Testis (tissue), 2 donors: Measurements from ENCODE around the gene LRP8.

ENCODE experiments used
- CTCF ChIP-seq, 3 experiments: fragments of 450-650 bp in 2 of 3; fragments of 200-600 bp in 1 of 3; sonication (generic) in 1 of 3; IDR thresholded peaks; one replicate each; pipeline ENCODE4 v1.5.1; 2016 to 2019; ENCODE audit warnings: antibody characterized with exemption in 3 of 3, mild to moderate bottlenecking in 2 of 3, moderate library complexity in 1 of 3
- POLR2A ChIP-seq: fragments of 450-650 bp; IDR thresholded peaks from one replicate; pipeline ENCODE4 v1.6.1; 2017; ENCODE audit warnings: antibody characterized with exemption, mild to moderate bottlenecking, moderate library complexity

GRCh38 chr1:53255031-53255430, 72.8 kb downstream of the LRP8 start:
- TF ChIP-seq CTCF (IDR thresholded peaks at IDR 0.05) (no peak), POLR2A (no peak)
